WTC11 (cell line): Measurements from ENCODE around the gene DMWD. TPM values are rescaled to one million over a fixed set of nuclear protein-coding genes. Genes with fewer than 3 reads are reported as not detected.

ENCODE experiments used
- ATAC-seq: fragments of 200-7000 bp; cut with Tn5 transposase; 2 replicates; pipeline ENCODE4 v1.10.0; 2021; ENCODE audit warnings: mild to moderate bottlenecking, moderate library complexity
- CTCF ChIA-PET: fragments of 300-600 bp; sonication (Branson Sonifier 250); formaldehyde crosslinking; loops from one replicate; lab custom pipeline; 2021; ENCODE audit warnings: antibody characterized with exemption; lab: Charles Lee
- POLR2A ChIA-PET: fragments of 350-600 bp; sonication (Branson Sonifier 250); formaldehyde crosslinking; loops from one replicate; lab custom pipeline; 2021; ENCODE audit warnings: antibody characterized with exemption; lab: Charles Lee
- DNase-seq: peaks from one replicate; pipeline ENCODE4 v3.0.0; 2021; ENCODE audit warnings: low spot score
- H3K27ac Mint-ChIP-seq: 2 replicates; pipeline ENCODE4 v1.8.0; 2021; ENCODE audit warnings: mixed read lengths
- H3K27me3 Mint-ChIP-seq: 2 replicates; pipeline ENCODE4 v1.8.0; 2021; ENCODE audit warnings: low read depth, mild to moderate bottlenecking, moderate library complexity, mixed read lengths
- H3K36me3 Mint-ChIP-seq: 2 replicates; pipeline ENCODE4 v1.8.0; 2021; ENCODE audit warnings: mixed read lengths
- H3K4me1 Mint-ChIP-seq: 2 replicates; pipeline ENCODE4 v1.8.0; 2022; ENCODE audit warnings: mixed read lengths
- H3K4me3 Mint-ChIP-seq: 2 replicates; pipeline ENCODE4 v1.8.0; 2021; ENCODE audit warnings: mild to moderate bottlenecking, moderate library complexity, mixed read lengths
- H3K9me3 Mint-ChIP-seq: 2 replicates; pipeline ENCODE4 v1.8.0; 2021; ENCODE audit warnings: mixed read lengths
- ATF1 ChIP-seq: sonication (generic); formaldehyde crosslinking; IDR thresholded peaks from 2 replicates; pipeline ENCODE4 v1.8.1; 2023; ENCODE audit warnings: mild to moderate bottlenecking, moderate library complexity, missing genetic modification reagents
- E2F4 ChIP-seq: sonication (generic); formaldehyde crosslinking; IDR thresholded peaks from 2 replicates; pipeline ENCODE4 v1.8.1; 2022; ENCODE audit warnings: low read depth, mild to moderate bottlenecking, moderate library complexity, missing genetic modification reagents, borderline replicate concordance
- ETV6 ChIP-seq: sonication (generic); formaldehyde crosslinking; IDR thresholded peaks from 2 replicates; pipeline ENCODE4 v1.8.1; 2022; ENCODE audit warnings: mild to moderate bottlenecking, missing genetic modification reagents
- FOXJ3 ChIP-seq: sonication (generic); formaldehyde crosslinking; IDR thresholded peaks from 2 replicates; pipeline ENCODE4 v1.9.0; 2021; ENCODE audit warnings: missing genetic modification reagents, mild to moderate bottlenecking, borderline replicate concordance
- FOXK1 ChIP-seq: sonication (generic); formaldehyde crosslinking; IDR thresholded peaks from 2 replicates; pipeline ENCODE4 v1.8.0; 2022; ENCODE audit warnings: mild to moderate bottlenecking, moderate library complexity, missing genetic modification reagents
- GTF2I ChIP-seq: fragments of 250-450 bp; sonication (Bioruptor Pico); conservative IDR thresholded peaks from 2 replicates; pipeline ENCODE4 v1.4.0; 2021; ENCODE audit warnings: mild to moderate bottlenecking
- IRF2 ChIP-seq: sonication (generic); formaldehyde crosslinking; IDR thresholded peaks from 2 replicates; pipeline ENCODE4 v1.8.0; 2022; ENCODE audit warnings: low read depth, missing genetic modification reagents, borderline replicate concordance
- JUN ChIP-seq: sonication (generic); formaldehyde crosslinking; IDR thresholded peaks from 2 replicates; pipeline ENCODE4 v1.8.0; 2023; ENCODE audit warnings: mild to moderate bottlenecking, missing genetic modification reagents
- MAX ChIP-seq: sonication (generic); formaldehyde crosslinking; IDR thresholded peaks from 2 replicates; pipeline ENCODE4 v1.8.0; 2022; ENCODE audit warnings: mild to moderate bottlenecking, missing genetic modification reagents
- MLX ChIP-seq: sonication (generic); formaldehyde crosslinking; IDR thresholded peaks from 2 replicates; pipeline ENCODE4 v1.8.1; 2023; ENCODE audit warnings: mild to moderate bottlenecking, missing genetic modification reagents, moderate library complexity
- MYBL2 ChIP-seq: sonication (generic); formaldehyde crosslinking; IDR thresholded peaks from 2 replicates; pipeline ENCODE4 v1.8.1; 2023; ENCODE audit warnings: mild to moderate bottlenecking, moderate library complexity, missing genetic modification reagents
- NFATC4 ChIP-seq: fragments of 250-450 bp; sonication (Bioruptor Pico); IDR thresholded peaks from 2 replicates; pipeline ENCODE4 v1.9.0; 2021; ENCODE audit warnings: mild to moderate bottlenecking
- NFE2L1 ChIP-seq: sonication (generic); formaldehyde crosslinking; IDR thresholded peaks from 2 replicates; pipeline ENCODE4 v1.8.1; 2023; ENCODE audit warnings: missing genetic modification reagents
- NR1H2 ChIP-seq: sonication (generic); formaldehyde crosslinking; IDR thresholded peaks from 2 replicates; pipeline ENCODE4 v1.9.0; 2021; ENCODE audit warnings: mild to moderate bottlenecking, moderate library complexity, missing genetic modification reagents
- NR2C2 ChIP-seq: sonication (generic); formaldehyde crosslinking; IDR thresholded peaks from 2 replicates; pipeline ENCODE4 v1.8.0; 2022; ENCODE audit warnings: mild to moderate bottlenecking, missing genetic modification reagents
- RORB ChIP-seq: fragments of 250-450 bp; sonication (Bioruptor Pico); IDR thresholded peaks from 2 replicates; pipeline ENCODE4 v1.9.0; 2021; ENCODE audit warnings: mild to moderate bottlenecking
- SMAD3 ChIP-seq: sonication (generic); formaldehyde crosslinking; IDR thresholded peaks from 2 replicates; pipeline ENCODE4 v1.8.0; 2022; ENCODE audit warnings: missing genetic modification reagents, mild to moderate bottlenecking, borderline replicate concordance
- SP1 ChIP-seq: sonication (generic); formaldehyde crosslinking; conservative IDR thresholded peaks from 2 replicates; pipeline ENCODE4 v1.8.1; 2022; ENCODE audit warnings: missing genetic modification reagents
- TCF7 ChIP-seq: sonication (generic); formaldehyde crosslinking; IDR thresholded peaks from 2 replicates; pipeline ENCODE4 v1.8.0; 2022; ENCODE audit warnings: mild to moderate bottlenecking, low read depth, missing genetic modification reagents, moderate library complexity
- TEAD4 ChIP-seq: sonication (generic); formaldehyde crosslinking; IDR thresholded peaks from 2 replicates; pipeline ENCODE4 v1.8.0; 2022; ENCODE audit warnings: mild to moderate bottlenecking, missing genetic modification reagents
- TP53 ChIP-seq: sonication (generic); formaldehyde crosslinking; IDR thresholded peaks from 2 replicates; pipeline ENCODE4 v1.8.1; 2023; ENCODE audit warnings: mild to moderate bottlenecking, missing genetic modification reagents
- USF1 ChIP-seq: sonication (generic); formaldehyde crosslinking; IDR thresholded peaks from 2 replicates; pipeline ENCODE4 v1.8.0; 2022; ENCODE audit warnings: mild to moderate bottlenecking, missing genetic modification reagents
- ZBTB43 ChIP-seq: sonication (generic); formaldehyde crosslinking; IDR thresholded peaks from 2 replicates; pipeline ENCODE4 v1.8.1; 2023; ENCODE audit warnings: mild to moderate bottlenecking, missing genetic modification reagents
- ZMAT4 ChIP-seq: fragments of 250-450 bp; sonication (Bioruptor Pico); IDR thresholded peaks from 2 replicates; pipeline ENCODE4 v1.9.0; 2021; ENCODE audit warnings: mild to moderate bottlenecking
- ZNF232 ChIP-seq: sonication (generic); formaldehyde crosslinking; IDR thresholded peaks from 2 replicates; pipeline ENCODE4 v1.8.0; 2022; ENCODE audit warnings: mild to moderate bottlenecking, missing genetic modification reagents
- ZNF317 ChIP-seq: sonication (generic); formaldehyde crosslinking; IDR thresholded peaks from 2 replicates; pipeline ENCODE4 v1.8.1; 2023; ENCODE audit warnings: low read depth, mild to moderate bottlenecking, moderate library complexity, missing genetic modification reagents, borderline replicate concordance
- ZNF423 ChIP-seq: fragments of 250-450 bp; sonication (Bioruptor Pico); IDR thresholded peaks from 2 replicates; pipeline ENCODE4 v2.1.2; 2022; ENCODE audit warnings: mild to moderate bottlenecking, moderate library complexity
- total RNA-seq: library from RNA; stranded (reverse); gene quantifications from 3 replicates; pipeline ENCODE4 v1.2.3, GENCODE V29; 2021

DMWD gene
- total RNA-seq, 1 experiment from 2014 or later: 60.7 TPM

- no peak for TF ChIP-seq NFATC4 (CRISPR knock-in tag)
- no peak for TF ChIP-seq ETV6 (CRISPR knock-in tag)
- no peak for TF ChIP-seq ZNF232
- no peak for TF ChIP-seq NR1H2 (CRISPR knock-in tag)
- TF ChIP-seq ZNF423 (CRISPR knock-in tag): no peak
- TF ChIP-seq TCF7 (CRISPR knock-in tag): no peak
- TF ChIP-seq ZBTB43 (CRISPR knock-in tag): no peak
- TF ChIP-seq ATF1 (CRISPR knock-in tag): 0 out of 2 replicates have a peak, but pooled peaks have one; percentile 61
- no peak; the same call in 1 of the 2 replicates for TF ChIP-seq RORB (CRISPR knock-in tag)
- no peak for TF ChIP-seq GTF2I (CRISPR knock-in tag)
- no peak for TF ChIP-seq SMAD3
- TF ChIP-seq TEAD4 (CRISPR knock-in tag): 0 out of 2 replicates have a peak, but pooled peaks have one; percentile 43
- TF ChIP-seq IRF2 (CRISPR knock-in tag): no peak
- no peak; the same call in 1 of the 2 replicates for TF ChIP-seq E2F4
- TF ChIP-seq USF1 (CRISPR knock-in tag): no peak
- TF ChIP-seq ZNF317: 0 out of 2 replicates have a peak, but pooled peaks have one; percentile 20
- no peak for TF ChIP-seq FOXJ3 (CRISPR knock-in tag)
- 0 out of 2 replicates have a peak, but pooled peaks have one; percentile 55 for TF ChIP-seq MLX
- no peak for TF ChIP-seq JUN (CRISPR knock-in tag)
- TF ChIP-seq, all 79 proteins: peak for 10
Observed at GRCh38 chr19:45767881-45768654, 24.6 kb downstream of the DMWD start (continued).

- no peak for ATAC-seq
Observed at GRCh38 chr19:45767410-45767880, 25.2 kb downstream of the DMWD start.

More at GRCh38 chr19:45767410-45767880, 25.2 kb downstream of the DMWD start:
- H3K36me3 Mint-ChIP-seq: no peaks in the 10 kb centered on the region
- H3K27me3 Mint-ChIP-seq: no peaks in the 10 kb centered on the region; the same call in 1 of the 2 replicates
- peak overlapping the region; percentile 79 for H3K4me3 Mint-ChIP-seq
- ChIA-PET POLR2A (interaction anchor here (0.7 to 4.8 kb wide), 10 partner anchors 32 to 369 kb away, joined by 3 to 115 read pairs (median 5); partner anchors contain the start of genes EML2, FBXO46, QPCTL and SNRPD2), CTCF (interaction anchor here (0.5 to 5.6 kb wide), 14 partner anchors 13 to 310 kb away, joined by 3 to 175 read pairs (median 6); partner anchors contain the start of genes DMPK, FOXA3, QPCTL and SNRPD2)
- no peaks in the 10 kb centered on the region for H3K9me3 Mint-ChIP-seq
- peak overlapping the region; percentile 32; the same call in 1 of the 2 replicates for H3K27ac Mint-ChIP-seq
- peak; percentile 69 for DNase-seq
- TF ChIP-seq MAX (peak; percentile 69; the same call in 1 of the 2 replicates), ZBTB43 (CRISPR knock-in tag) (0 out of 2 replicates have a peak, but pooled peaks have one; percentile 44), FOXK1 (CRISPR knock-in tag) (peak; percentile 99), SP1 (CRISPR knock-in tag) (peak; percentile 66), ZMAT4 (no peak), ZNF423 (CRISPR knock-in tag) (peak; percentile 75), NR2C2 (CRISPR knock-in tag) (no peak), MYBL2 (CRISPR knock-in tag) (peak; percentile 46; the same call in 1 of the 2 replicates), NFE2L1 (no peak), ZNF317 (no peak), TP53 (CRISPR knock-in tag) (no peak)
- peaks cover 26% of the 10 kb centered on the region for H3K4me1 Mint-ChIP-seq
